Hematopoietic multipotent progenitor cell (in vitro differentiated cells): ENCODE results near the gene ATP6V0C. TPM values are rescaled to one million over a fixed set of nuclear protein-coding genes. Genes with fewer than 3 reads are reported as not detected.

ENCODE experiments used
- DNase-seq, 3 donors: peaks; one replicate each; pipeline ENCODE4 v3.0.0-alpha.2; 2011 to 2015; ENCODE audit warnings: low read depth in 2 of 3, low spot score in 2 of 3
- total RNA-seq: library from RNA; depleted of rRNA; stranded (reverse); fragments of >200 nt; gene quantifications from one replicate; pipeline ENCODE4 v1.2.3, GENCODE V29; 2012

Gene ATP6V0C
- total RNA-seq, 1 donor: 80.8 TPM

GRCh38 chr16:2507052-2507659 lies 6.6 kb upstream of the ATP6V0C start:
- peak in 2 of 3 donors; percentile 75 to 79 for DNase-seq

GRCh38 chr16:2507665-2508064 lies 6.1 kb upstream of the ATP6V0C start:
- DNase-seq: no peak

DNA sequence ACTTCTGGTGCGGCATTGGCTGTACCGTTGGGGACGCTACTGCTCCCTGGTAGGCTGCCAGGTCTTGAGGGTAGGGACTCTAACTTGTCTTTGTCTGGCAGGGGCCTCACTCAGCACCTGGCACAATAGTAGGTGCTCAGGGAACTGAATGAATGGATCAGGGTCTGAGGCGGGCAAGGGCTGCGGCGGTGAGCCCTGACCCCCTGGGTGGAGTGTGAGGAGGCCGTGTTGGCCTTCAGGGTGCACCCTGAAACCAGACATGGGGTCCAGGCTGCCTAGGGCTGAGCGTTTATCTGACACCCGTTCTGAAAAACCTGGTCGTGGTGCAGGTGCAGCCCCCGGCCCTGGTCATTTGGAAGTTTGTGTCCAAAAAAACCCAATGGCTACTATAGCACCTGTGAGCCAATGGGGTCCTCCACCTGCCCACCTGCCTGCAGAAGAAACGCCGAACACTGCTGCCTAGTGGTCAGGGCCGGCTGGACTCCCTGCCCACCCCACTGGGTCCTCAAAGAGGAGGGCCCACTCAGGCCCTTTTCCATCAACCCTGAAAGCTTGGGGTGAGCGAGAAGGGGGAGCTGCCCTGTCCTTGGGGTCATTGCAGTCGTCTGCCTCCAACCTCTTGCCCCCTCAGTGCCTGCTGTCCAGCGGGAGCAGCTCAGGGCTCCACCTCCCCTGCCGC lies 4.9 kb upstream of the ATP6V0C start:
- no peak for DNase-seq

DNA sequence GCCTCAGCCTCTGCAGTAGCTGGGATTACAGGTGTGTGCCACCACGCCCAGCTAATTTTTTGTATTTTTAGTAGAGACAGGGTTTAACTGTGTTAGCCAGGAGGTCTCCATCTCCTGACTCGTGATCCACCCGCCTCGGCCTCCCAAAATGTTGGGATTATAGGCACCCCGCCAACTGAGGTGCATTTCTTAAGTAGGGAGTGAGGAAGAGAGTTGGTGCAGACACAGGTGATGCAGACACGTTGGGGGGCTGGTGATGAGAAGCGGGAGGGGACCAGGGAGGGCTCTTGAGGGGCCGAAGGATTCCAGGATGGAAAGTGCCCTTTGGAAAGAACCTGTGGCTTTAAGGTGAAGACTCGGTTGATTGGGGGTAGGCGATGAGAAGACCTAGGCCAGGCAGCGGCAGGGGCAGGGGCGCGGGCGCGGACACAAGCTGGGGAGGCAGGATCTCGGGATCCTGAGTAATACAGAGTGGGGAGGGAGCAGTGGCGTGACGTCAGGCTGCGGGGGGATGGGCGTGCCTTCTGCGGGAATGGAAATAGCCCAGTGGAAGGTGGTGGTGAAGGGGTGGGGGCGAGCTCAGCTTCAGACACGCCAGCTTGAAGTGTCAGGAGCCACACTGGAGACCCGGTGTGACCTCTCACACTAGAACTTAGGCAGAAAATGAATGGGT lies 2.5 kb upstream of the ATP6V0C start:
- no peak for DNase-seq

DNA sequence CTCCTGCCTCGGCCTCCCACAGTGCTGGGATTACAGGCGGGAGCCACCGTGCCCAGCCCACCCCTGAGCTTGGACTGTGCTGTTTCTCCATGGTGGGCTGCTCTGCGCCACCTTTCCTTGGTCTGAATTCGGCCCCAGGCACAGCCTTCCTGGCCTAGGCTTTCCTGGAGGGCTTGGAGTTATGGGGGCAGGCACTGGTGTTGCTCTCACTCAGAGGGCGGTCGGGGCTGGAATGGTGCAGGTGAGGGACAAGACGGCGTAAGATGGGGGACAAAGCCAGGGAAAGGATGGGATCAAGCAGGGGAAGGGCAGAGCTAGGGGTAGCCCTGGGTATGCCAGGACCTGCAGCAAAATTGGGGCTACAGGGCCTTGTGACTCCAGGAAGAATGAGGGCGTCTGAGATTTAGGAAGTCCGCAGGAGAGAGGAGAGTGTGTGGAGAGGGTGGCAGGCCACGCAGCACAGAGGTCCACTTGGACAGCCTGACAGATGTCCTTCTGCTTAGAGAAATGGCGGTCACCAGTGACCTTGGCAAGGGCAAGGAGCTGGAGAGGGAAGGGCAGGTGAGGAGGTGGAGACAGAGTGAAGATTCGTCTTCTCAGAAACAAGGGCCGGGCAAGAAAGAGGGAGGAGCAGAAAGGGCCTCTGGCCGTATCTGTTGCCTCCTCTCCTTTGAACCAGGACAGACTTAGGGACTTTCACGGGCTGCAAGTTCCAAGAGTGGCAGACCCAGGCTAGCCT lies 1.6 kb upstream of the ATP6V0C start:
- no peak for DNase-seq

- peak in 2 of 3 donors; percentile 55 to 65 for DNase-seq
These were observed 882 bp upstream of the ATP6V0C start for GRCh38 chr16:2512735-2513404.

DNA sequence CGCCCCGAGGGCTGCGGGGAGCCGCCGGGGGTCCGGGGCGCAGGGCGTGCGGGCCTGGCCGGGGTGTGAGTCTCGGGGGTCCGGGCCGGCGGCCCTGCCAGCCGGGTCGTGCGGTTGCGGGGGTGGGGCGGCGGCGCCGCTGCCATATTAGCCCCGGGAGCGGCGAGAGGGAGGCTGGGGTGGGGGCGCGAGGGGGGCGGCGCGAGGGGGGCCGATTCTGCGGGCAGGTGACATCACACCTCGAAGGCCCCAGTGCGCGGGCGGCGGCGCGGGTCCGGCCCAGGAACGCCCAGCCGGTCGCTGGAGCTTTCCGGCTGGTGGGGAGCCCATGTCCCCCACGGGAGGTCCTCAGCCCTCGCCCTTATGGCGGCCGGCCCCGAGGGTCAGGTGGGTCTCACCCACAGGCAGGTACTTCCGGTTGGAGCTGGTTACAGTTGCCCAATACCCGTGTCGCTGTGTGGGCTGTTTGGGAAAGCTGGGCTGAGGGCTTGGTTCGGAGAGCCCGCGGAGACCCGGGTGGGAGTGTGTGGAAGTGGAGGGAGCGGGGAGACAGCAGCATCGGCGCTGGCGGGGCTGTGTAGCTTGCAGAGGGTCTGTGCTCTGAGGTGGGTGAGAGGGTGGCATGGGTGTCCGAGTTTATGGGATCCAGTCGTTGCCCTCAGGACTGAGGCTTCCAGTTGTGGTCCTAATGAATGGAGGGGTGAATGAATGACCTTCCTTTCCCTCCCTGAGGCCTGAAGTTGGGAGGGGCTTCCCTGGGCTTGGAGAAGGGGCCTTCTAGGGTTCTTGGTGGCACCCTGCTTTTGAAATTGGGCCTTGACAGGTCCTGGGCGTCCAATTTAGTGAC lies 804 bp downstream of the ATP6V0C start:
- peak in 1 of 3 donors; percentile 40 for DNase-seq

GRCh38 chr16:2515180-2515851 lies 1.6 kb downstream of the ATP6V0C start:
- no peak for DNase-seq

- DNase-seq: peak in 2 of 3 donors; percentile 67 to 83
These were observed 2.9 kb downstream of the ATP6V0C start for GRCh38 chr16:2516391-2517240.

GRCh38 chr16:2517954-2518605 lies 4.3 kb downstream of the ATP6V0C start:
- DNase-seq: no peak

GRCh38 chr16:2518823-2519710 lies 5.3 kb downstream of the ATP6V0C start:
- DNase-seq: no peak

DNA sequence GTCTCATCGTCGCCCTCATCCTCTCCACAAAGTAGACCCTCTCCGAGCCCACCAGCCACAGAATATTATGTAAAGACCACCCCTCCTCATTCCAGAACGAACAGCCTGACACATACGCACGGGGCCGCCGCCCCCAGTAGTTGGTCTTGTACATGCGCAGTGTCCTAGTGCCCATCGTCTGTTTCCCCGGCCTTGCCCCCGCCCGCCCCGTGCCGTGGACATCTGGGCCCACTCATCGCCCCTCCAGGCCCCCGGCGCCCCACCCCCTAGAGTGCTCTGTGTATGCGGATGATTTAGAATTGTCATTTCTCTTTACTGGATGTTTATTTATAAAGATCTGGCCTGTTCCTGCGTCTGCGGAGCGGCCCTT lies 5.9 kb downstream of the ATP6V0C start:
- DNase-seq: no peak

DNA sequence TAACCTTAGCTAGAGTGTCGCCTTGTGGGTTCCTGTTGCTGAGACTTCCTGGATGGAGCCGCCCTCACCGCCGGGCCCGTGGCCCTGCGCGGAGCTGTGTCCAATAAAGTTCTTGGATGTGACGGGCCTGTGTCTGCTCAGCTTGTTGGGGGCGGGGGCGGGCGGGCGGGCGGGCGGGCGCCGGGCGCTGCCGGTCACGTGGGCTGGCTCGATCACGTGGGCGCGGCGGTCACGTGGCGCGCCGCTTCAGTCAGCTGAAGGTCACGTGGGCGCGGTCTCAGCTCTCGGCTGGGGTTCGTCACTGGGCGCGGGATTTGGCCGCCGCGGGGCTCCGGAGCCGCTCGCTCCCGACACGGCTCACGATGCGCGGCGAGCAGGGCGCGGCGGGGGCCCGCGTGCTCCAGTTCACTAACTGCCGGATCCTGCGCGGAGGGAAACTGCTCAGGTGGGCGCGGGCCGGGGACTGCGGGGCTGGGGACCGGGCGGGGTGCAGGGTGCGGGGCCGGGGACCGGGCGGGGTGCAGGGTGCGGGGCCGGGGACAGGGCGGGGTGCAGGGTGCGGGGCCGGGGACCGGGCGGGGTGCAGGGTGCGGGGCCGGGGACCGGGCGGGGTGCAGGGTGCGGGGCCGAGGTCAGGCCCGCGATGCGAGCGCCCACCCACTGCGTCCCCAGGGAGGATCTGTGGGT lies 6.5 kb downstream of the ATP6V0C start, which contains the start of gene AMDHD2:
Gene AMDHD2 (plus strand): TSS at position 275 of the 687 bp plus-strand sequence. CDS start 88 bp downstream, at position 363.
- DNase-seq: peak; percentile 87 to 91 (median 90)

DNA sequence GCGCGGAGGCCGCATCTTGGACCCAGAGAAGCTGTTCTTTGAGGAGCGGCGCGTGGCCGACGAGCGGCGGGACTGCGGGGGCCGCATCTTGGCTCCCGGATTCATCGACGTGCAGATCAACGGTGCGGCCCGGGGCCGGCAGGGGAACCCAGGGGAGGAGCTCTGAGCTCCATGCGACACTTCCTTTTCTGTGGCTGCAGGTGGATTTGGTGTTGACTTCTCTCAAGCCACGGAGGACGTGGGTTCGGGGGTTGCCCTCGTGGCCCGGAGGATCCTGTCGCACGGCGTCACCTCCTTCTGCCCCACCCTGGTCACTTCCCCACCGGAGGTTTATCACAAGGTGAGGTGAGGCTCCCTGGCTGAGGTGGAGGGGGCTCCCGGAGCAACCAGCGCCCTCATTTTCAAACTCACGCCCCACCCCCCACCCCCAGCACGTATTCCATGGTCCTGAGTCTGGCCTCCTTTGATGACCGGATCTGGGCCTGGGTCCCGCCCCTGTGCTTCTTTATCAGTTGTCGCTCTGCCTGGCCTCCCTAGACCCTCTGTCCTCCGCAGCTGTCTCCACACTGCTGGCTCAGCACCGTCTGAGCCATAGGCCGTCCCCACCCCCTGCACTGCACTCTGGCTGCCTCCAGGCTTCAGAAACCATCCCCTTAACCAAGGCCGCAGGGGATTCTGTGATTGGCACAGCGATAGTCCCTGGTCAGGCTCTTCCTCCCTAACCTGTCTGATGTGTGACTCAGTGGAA lies 7.2 kb downstream of the ATP6V0C start:
- peak in 2 of 3 donors; percentile 63 to 74 for DNase-seq

DNA sequence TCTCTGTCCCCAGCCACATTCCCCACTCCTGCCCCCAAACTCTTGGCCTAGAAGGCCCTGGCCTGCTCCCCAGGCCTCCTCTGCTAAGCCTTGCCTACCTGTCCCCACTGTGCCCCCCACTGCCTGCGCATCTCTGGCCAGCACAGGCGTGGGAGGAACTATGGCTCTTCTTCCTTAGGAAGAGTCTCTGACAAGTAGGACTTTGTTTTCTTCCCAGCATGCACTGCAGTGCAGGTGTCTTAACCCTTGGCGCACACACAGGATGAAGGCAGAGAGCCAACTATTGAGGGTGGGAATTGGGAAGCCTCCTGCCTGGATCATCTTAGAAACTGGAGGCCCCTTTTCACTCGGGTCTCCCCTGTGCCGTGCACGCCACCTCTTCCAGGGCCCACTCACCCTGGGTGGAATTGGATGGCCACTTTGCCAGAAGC lies 10.1 kb downstream of the ATP6V0C start:
- no peak for DNase-seq
